Measurements from ENCODE around the gene IL31. TPM values are rescaled to one million over a fixed set of nuclear protein-coding genes. Genes with fewer than 3 reads are reported as not detected.

Gene IL31
- total RNA-seq, 1 donor from 2014 or later = not detected

- Histone ChIP-seq H3K27ac (no peak overlapping the region), H3K4me1 (no peaks in the 10 kb centered on the region), H3K9me3 (no peaks in the 10 kb centered on the region), H3K27me3 (ENCODE audit: low read depth) (no peaks in the 10 kb centered on the region), H3K36me3 (peaks cover 98% of the 10 kb centered on the region), H3K4me3 (no peak overlapping the region)
- intact Hi-C loops (cut with DNase I) = no loop called here
- DNase-seq (no peak), ATAC-seq (no peak)
- TF ChIP-seq CTCF (IDR thresholded peaks at IDR 0.05) = no peak
Observed at GRCh38 chr12:122133192-122133950, 40.6 kb downstream of the IL31 start.

- Histone ChIP-seq H3K27ac (no peak overlapping the region), H3K36me3 (peaks cover 81% of the 10 kb centered on the region), H3K4me1 (peaks cover 15% of the 10 kb centered on the region), H3K9me3 (no peaks in the 10 kb centered on the region), H3K27me3 (ENCODE audit: low read depth) (no peaks in the 10 kb centered on the region), H3K4me3 (no peak overlapping the region)
- intact Hi-C loops (cut with DNase I) = no loop called here
- DNase-seq (no peak), ATAC-seq (no peak)
- TF ChIP-seq CTCF (IDR thresholded peaks at IDR 0.05) = no peak
Observed at GRCh38 chr12:122130150-122130549, 43.9 kb downstream of the IL31 start.

GRCh38 chr12:122129131-122129530 lies 44.9 kb downstream of the IL31 start:
- DNase-seq = no peak
- Histone ChIP-seq H3K9me3 (no peaks in the 10 kb centered on the region), H3K4me3 (no peak overlapping the region), H3K27ac (no peak overlapping the region), H3K27me3 (ENCODE audit: low read depth) (no peaks in the 10 kb centered on the region), H3K4me1 (peaks cover 22% of the 10 kb centered on the region), H3K36me3 (peaks cover 71% of the 10 kb centered on the region)
- intact Hi-C loops (cut with DNase I) = loop anchor here (10.0 kb wide), 1 partner anchor 74 kb away; no protein-coding TSS in a partner anchor
- no peak for ATAC-seq
- TF ChIP-seq CTCF (IDR thresholded peaks at IDR 0.05) = no peak

- DNase-seq (no peak), ATAC-seq (no peak)
- H3K4me3 ChIP-seq = no peak overlapping the region
- intact Hi-C loops (cut with DNase I) = loop anchor here (10.0 kb wide), 1 partner anchor 74 kb away; no protein-coding TSS in a partner anchor
- TF ChIP-seq CTCF (IDR thresholded peaks at IDR 0.05) = no peak
- H3K27ac ChIP-seq = no peak overlapping the region
- H3K4me1 ChIP-seq = peaks cover 27% of the 10 kb centered on the region
- H3K9me3 ChIP-seq = no peaks in the 10 kb centered on the region
- no peaks in the 10 kb centered on the region for H3K27me3 ChIP-seq (ENCODE audit: low read depth)
- H3K36me3 ChIP-seq = peaks cover 64% of the 10 kb centered on the region
Observed at GRCh38 chr12:122128481-122128880, 45.5 kb downstream of the IL31 start.

GRCh38 chr12:122127839-122128238 lies 46.2 kb downstream of the IL31 start:
- no peak for TF ChIP-seq CTCF (IDR thresholded peaks at IDR 0.05)
- intact Hi-C loops (cut with DNase I) = loop anchor here (10.0 kb wide), 1 partner anchor 73 kb away; no protein-coding TSS in a partner anchor
- Histone ChIP-seq H3K4me1 (peaks cover 33% of the 10 kb centered on the region), H3K4me3 (no peak overlapping the region), H3K36me3 (peaks cover 58% of the 10 kb centered on the region), H3K27ac (no peak overlapping the region), H3K9me3 (no peaks in the 10 kb centered on the region), H3K27me3 (ENCODE audit: low read depth) (no peaks in the 10 kb centered on the region)
- DNase-seq (no peak), ATAC-seq (no peak)
